Neural cell (in vitro differentiated cells): ENCODE results near the gene CDK15.

Source experiments
- MXI1 ChIP-seq: fragments of 450-650 bp; conservative IDR thresholded peaks from 2 replicates; pipeline ENCODE4 v1.6.1; 2014; ENCODE audit warnings: antibody characterized with exemption, mild to moderate bottlenecking; ENCODE audit not compliant: poor library complexity, severe bottlenecking
- POLR2AphosphoS5 ChIP-seq: IDR thresholded peaks from 2 replicates; pipeline ENCODE4 v1.6.1; 2012
- TF ChIP-seq, protein P1 (sequence below): fragments of 450-650 bp; IDR thresholded peaks from 2 replicates; pipeline ENCODE4 v1.5.1; 2014; ENCODE audit warnings: antibody characterized with exemption, mild to moderate bottlenecking, moderate library complexity; ENCODE audit not compliant: poor library complexity, severe bottlenecking

DNA sequence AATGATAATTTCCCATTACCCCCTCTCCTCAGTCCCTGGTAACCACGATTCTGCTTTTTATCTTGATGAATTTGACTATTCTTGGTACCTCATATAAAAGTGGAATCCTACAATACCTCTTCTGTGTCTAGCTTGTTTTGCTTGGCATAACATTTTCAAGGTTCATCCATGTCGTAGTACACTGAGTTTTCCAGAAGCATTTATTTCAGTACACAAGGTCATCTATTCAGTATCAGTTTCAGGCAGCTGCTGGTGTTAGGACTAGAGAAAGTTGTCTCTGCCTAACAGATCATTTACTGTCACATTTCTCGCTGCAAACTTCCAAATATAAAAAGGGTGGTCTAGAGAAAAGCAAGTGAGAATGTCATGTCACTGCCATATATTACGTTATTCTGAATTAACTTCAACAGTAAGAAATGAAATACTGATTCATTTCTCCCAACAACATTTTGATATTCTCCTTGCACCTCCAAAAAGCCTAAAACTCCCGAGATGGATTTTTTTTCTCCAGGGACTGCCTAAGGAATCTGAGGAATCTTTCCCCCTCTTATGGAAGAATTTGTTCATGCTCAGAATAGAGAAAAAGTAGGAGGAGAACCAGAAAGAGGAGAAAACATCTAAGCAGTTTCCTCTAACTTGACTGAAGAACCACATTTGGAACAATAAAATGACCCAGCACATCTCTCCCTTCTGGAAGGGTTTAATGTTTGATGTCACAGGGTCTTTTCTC lies 36.0 kb downstream of the CDK15 start:
- TF ChIP-seq MXI1 = no peak
- TF ChIP-seq POLR2AphosphoS5 = no peak
- TF ChIP-seq, protein P1, sequence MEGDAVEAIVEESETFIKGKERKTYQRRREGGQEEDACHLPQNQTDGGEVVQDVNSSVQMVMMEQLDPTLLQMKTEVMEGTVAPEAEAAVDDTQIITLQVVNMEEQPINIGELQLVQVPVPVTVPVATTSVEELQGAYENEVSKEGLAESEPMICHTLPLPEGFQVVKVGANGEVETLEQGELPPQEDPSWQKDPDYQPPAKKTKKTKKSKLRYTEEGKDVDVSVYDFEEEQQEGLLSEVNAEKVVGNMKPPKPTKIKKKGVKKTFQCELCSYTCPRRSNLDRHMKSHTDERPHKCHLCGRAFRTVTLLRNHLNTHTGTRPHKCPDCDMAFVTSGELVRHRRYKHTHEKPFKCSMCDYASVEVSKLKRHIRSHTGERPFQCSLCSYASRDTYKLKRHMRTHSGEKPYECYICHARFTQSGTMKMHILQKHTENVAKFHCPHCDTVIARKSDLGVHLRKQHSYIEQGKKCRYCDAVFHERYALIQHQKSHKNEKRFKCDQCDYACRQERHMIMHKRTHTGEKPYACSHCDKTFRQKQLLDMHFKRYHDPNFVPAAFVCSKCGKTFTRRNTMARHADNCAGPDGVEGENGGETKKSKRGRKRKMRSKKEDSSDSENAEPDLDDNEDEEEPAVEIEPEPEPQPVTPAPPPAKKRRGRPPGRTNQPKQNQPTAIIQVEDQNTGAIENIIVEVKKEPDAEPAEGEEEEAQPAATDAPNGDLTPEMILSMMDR = no peak
